ENCODE data around the gene OTOP2.

Gene OTOP2

GRCh38 chr17:74877592-74878548, 46.2 kb upstream of the OTOP2 start:
- no peak for DNase-seq
- in situ Hi-C loops (cut with HindIII; ENCODE audit: low pct_ligation_motif_present, low sequenced_read_pairs) = no loop called here
- no peak overlapping the region for H3K27ac ChIP-seq
- no peaks in the 10 kb centered on the region for H3K36me3 ChIP-seq (replicated peaks)
- H3K27me3 ChIP-seq (replicated peaks) = peaks cover 6% of the 10 kb centered on the region
- TF ChIP-seq, protein P1, sequence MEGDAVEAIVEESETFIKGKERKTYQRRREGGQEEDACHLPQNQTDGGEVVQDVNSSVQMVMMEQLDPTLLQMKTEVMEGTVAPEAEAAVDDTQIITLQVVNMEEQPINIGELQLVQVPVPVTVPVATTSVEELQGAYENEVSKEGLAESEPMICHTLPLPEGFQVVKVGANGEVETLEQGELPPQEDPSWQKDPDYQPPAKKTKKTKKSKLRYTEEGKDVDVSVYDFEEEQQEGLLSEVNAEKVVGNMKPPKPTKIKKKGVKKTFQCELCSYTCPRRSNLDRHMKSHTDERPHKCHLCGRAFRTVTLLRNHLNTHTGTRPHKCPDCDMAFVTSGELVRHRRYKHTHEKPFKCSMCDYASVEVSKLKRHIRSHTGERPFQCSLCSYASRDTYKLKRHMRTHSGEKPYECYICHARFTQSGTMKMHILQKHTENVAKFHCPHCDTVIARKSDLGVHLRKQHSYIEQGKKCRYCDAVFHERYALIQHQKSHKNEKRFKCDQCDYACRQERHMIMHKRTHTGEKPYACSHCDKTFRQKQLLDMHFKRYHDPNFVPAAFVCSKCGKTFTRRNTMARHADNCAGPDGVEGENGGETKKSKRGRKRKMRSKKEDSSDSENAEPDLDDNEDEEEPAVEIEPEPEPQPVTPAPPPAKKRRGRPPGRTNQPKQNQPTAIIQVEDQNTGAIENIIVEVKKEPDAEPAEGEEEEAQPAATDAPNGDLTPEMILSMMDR (IDR thresholded peaks at IDR 0.05; ENCODE audit: low read depth, low read length, missing control alignments) = no peak
- H3K4me3 ChIP-seq (ENCODE audit: low read depth, low read length) = no peak overlapping the region

DNA sequence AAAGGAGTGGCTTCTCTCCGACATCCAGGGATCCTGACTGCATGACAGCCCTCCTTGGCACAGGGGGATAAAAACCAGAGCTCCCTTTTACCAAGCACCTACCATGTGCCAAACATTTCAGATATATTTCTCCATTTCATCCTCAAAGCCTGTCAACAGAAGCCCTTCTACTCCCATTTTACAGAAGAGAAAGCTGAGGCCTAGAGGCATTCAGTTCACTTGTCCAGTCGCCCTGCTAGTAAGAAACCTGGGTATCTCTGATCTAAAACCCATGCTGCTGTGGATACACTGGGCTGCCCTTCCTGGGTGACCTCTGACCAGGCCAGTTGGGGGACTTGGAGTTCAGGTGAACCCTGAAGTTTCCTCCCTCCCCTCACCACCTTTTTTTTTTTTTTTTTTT, 45.4 kb upstream of the OTOP2 start:
- in situ Hi-C loops (cut with HindIII; ENCODE audit: low pct_ligation_motif_present, low sequenced_read_pairs) = no loop called here
- H3K27ac ChIP-seq = no peak overlapping the region

DNA sequence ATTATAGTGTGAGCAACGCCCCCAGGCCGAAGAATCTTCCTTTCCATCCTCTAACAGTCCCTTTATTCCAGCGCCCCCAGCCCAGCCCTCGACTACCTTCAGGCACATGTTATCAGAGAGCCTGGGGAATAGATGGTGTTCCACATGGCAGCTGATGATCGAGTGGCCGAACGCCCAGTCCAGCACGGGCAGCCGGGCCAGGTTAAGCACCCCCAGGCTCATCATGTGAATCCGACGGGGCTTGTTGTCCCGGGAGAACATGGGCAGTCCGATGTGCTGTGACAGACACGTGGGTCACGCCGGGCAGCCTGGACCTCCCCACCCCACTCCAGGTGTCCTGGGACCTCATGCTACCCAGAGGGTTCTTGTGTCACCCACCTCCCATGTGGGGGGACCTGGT, 44.8 kb upstream of the OTOP2 start:
- no peaks in the 10 kb centered on the region for H3K36me3 ChIP-seq (replicated peaks)
- in situ Hi-C loops (cut with HindIII; ENCODE audit: low pct_ligation_motif_present, low sequenced_read_pairs) = no loop called here
- TF ChIP-seq, protein P1 (IDR thresholded peaks at IDR 0.05; ENCODE audit: low read depth, low read length, missing control alignments) = no peak

More for the DNA sequence above, 45.4 kb upstream of the OTOP2 start:
- no peak for DNase-seq
- H3K27me3 ChIP-seq (replicated peaks) = peaks cover 10% of the 10 kb centered on the region
- no peaks in the 10 kb centered on the region for H3K36me3 ChIP-seq (replicated peaks)
- no peak overlapping the region for H3K4me3 ChIP-seq (ENCODE audit: low read depth, low read length)
- TF ChIP-seq, protein P1 (IDR thresholded peaks at IDR 0.05; ENCODE audit: low read depth, low read length, missing control alignments) = no peak

DNA sequence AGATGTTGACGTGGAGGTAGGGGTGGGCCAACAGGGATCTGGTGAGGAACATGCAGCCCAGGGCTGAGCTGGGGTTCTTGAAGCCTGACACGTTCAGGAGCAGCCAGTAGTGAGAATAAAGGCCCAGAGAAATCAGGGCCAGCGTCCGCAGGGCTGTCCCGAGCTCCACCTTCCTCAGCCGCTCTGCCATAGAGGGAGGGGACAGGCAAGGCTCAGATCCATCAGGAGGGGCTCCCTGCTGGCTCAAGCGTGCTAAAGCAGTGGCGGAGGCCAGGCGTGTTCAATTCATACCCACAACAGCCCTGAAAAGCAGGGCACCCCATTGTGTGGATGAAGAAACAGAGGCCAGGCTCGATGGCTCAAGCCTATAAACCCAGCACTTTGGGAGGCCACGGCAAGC, 43.0 kb upstream of the OTOP2 start:
- in situ Hi-C loops (cut with HindIII; ENCODE audit: low pct_ligation_motif_present, low sequenced_read_pairs) = no loop called here
- Histone ChIP-seq H3K27ac (no peak overlapping the region), H3K4me3 (ENCODE audit: low read depth, low read length) (no peak overlapping the region), H3K27me3 (replicated peaks) (peaks cover 10% of the 10 kb centered on the region), H3K36me3 (replicated peaks) (no peaks in the 10 kb centered on the region)
- DNase-seq = no peak
- TF ChIP-seq, protein P1 (IDR thresholded peaks at IDR 0.05; ENCODE audit: low read depth, low read length, missing control alignments) = no peak

More for the DNA sequence above, 44.8 kb upstream of the OTOP2 start:
- H3K4me3 ChIP-seq (ENCODE audit: low read depth, low read length) = no peak overlapping the region
- peaks cover 10% of the 10 kb centered on the region for H3K27me3 ChIP-seq (replicated peaks)
- DNase-seq = no peak
- no peak overlapping the region for H3K27ac ChIP-seq

DNA sequence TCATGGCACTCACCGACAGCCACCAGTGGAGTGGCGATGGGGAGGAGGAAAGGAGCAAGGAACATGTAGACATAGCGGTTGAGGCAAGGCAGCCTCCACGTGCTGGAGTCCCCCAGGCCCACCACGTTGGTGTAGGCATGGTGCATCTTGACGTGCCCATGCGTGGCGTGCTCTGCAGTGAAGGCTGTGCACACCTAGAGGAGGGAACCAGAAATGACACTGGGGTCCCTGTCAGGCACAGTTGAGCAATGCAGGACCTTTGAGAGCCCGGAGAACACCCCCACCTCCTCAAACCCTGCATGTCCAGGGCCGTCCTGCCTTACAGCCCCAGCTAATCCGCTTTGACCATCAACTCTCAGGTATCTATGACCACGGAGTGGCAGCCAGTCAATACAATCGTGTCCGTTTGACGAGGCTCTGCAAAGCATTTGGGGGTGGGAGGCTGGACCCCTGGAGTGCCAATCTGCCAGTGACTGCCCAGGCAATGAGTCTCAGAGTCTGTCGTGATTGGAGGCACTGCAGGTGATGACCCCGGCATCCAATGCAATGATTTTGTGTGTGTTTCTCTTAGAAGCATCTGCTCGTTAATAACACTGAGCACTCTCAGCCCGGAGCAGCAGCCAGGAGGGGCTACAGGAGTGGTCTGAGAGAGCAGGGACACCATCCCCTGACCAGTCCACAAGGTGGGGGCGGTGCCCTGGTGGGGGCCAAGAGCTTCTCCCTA, 41.4 kb upstream of the OTOP2 start:
- Histone ChIP-seq H3K36me3 (replicated peaks) (no peaks in the 10 kb centered on the region), H3K4me3 (ENCODE audit: low read depth, low read length) (no peak overlapping the region), H3K27ac (no peak overlapping the region), H3K27me3 (replicated peaks) (peaks cover 10% of the 10 kb centered on the region)
- TF ChIP-seq, protein P1 (IDR thresholded peaks at IDR 0.05; ENCODE audit: low read depth, low read length, missing control alignments) = no peak
- in situ Hi-C loops (cut with HindIII; ENCODE audit: low pct_ligation_motif_present, low sequenced_read_pairs) = no loop called here
- no peak for DNase-seq
